GM21390 (cell line): ENCODE measurements around the gene GFPT2.
"Not testable (repeated sequence)": the region's sequence is repeated elsewhere in the genome, so short reads cannot be mapped to it uniquely, and the experiment has no call there.

Experiments
- ATAC-seq: cut with Tn5 transposase; IDR thresholded peaks from one replicate; pipeline ENCODE4 v1.9.1; 2021; ENCODE audit not compliant: unreplicated experiment

The GFPT2 gene

GRCh38 chr5:180311216-180311615 is 41.9 kb downstream of the GFPT2 start:
- ATAC-seq = no peak

DNA sequence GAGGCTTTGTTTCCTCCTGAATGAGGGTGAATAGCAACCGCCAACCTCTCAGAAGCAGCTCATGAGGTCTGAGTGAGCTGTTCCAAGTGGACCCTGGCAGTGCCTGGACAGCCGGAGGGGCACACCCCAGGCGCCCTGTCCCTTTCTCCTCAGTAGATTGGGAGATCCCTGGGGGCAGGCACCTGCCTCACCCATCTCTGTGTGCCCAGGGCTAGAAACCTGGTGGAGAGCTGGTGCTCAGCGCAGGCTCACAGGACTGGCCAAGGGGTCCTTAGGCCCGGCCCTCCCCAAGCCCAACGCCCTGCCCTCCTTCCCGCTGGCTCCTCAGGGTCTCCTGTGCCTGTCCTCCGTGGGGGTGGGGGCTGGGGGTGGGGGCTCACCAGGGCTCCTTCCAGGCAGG is 46.3 kb downstream of the GFPT2 start:
- ATAC-seq = no peak

DNA sequence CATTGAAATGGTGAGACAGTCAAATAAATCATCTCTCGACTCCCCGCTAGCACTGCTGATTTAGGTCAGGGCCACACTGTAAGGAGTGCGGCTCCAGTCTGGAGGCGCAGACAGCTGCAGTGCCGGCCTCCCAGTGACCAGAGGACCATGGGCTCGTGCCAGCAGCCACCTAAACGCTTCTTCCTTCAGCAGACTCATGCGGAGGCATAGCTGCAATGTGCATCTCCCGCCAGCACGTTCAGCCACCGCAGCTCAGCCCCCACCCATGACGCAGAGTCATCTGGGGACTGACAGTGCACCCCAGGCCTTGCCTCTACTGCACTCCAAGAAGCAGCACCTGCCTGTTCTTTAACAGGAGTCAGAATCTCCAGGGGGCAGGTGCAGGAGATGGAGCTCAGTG is 47.7 kb downstream of the GFPT2 start:
- no peak for ATAC-seq

DNA sequence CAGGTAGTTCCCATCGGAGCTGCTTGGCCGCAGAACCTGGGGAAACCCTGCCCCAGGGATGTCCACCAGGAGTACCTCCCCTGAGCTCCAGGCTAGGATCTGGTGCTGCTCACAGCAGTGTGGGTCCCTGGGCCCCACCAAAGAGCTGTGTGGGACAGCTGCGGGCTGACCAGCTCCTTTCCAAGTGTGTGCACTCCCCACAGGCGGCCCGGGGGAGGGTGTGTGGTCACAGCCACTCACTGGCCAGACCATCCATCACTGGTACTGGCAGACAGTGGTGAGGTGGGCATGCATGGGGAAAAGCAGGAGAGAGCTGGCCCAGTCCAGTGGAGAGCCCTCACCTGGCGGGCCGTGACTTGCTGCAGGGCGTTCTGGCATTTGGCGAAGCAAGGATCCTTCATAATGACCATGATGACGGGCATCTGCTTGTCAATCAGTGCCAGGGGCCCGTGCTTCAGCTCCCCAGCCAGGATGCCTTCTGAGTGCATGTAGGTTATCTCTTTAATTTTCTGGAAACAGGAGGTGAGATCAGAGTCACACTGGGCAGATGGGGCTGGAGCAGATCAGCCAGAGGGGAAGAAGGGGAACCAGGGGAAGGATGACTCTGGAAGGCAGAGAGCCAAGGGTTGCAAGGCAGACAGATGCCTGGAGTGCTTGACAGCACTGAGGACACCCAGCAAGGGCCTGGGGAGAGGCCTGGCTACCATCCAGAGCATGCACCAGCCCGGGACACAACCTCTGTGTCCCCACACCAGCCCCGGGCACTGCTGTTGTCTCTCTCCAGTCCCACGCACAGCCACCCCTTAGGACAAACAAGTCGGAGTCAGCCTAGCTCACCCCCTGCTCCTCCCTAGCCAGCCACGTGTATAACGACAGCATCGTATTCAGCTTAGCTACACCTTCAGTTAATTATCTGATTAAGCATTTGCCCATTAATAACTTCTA is 48.4 kb downstream of the GFPT2 start:
- no peak for ATAC-seq

GRCh38 chr5:180304016-180304292 is 49.2 kb downstream of the GFPT2 start:
- ATAC-seq = no peak

DNA sequence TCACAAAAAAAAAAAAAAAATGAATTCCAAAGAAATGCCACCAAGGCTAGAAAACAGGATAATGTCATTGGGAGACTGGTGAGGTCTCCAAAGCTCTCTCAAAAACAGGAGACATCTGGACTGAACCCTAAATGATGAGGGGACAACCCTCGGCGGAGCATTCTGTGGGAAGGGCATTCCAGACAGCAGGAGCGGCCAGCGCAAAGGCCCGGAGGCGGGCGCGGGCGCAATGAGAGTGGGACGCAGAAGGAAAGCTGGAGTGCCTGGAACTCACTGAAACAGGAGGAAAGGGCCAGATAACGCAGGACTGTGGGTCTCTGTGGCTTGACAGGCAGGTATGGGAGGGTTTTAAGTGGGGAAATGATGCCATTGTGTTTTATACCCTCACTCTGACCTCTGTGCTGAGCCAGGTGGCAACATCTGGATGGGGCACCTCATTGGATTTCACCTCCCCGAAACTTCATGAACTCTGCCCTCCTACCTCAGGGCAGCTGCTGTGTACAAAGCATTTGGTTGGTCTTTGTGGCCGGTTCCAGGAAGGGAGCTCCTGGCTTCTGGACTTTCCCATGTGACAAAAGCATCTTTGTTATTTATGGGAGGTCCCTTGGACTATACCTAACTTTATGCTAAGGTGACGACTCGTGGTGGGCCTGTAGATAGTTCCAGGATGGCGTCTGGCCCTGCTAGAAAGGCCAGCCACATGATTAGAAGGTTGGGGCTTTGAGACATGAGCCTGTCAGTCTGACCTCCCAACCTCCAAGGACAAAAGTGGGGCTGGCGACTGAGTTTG is 49.7 kb downstream of the GFPT2 start:
- ATAC-seq = no peak

- ATAC-seq = no peak
These were observed 50.9 kb downstream of the GFPT2 start for GRCh38 chr5:180302256-180302655.

DNA sequence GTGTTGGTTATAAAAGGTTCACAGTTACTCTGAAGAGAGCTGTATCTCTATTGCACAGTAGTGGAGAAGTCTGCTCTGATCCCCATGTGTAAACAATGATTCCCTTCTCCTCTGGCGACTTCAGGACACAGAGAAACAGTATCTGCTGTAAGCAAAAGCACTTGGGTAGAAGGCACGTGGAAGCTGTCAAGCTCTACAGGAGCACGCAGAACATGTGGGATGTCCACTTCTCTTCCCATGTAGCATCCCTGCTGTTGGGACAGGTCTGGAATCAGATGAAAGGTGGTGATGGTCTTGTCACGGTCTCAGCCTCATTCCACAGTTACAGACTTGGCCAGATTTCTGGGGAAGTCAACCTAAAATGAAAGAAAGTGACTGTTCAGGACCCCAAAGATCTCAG is 51.9 kb downstream of the GFPT2 start:
- ATAC-seq = no peak

GRCh38 chr5:180299526-180299925 is 53.6 kb downstream of the GFPT2 start:
- ATAC-seq = no peak

- not testable (repeated sequence) for ATAC-seq
These were observed 54.1 kb downstream of the GFPT2 start for GRCh38 chr5:180299014-180299413.

- no peak for ATAC-seq
These were observed 55.4 kb downstream of the GFPT2 start for GRCh38 chr5:180297587-180298282.

DNA sequence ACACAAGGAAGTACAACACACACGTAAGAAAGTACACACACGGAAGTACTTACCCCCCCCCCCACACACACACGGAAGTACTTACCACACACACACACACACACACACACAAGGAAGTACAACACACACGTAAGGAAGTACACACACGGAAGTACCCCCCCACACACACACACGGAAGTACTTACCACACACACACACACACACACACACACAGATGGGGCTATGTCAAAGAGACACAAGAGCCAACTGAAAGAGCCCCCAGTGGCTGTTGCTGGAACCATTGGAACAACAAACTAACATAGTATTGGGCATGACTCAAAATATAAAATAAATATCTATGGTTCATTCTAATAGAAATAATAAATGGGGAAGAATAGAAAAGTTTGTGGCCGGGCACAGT is 56.4 kb downstream of the GFPT2 start:
- ATAC-seq = no peak

DNA sequence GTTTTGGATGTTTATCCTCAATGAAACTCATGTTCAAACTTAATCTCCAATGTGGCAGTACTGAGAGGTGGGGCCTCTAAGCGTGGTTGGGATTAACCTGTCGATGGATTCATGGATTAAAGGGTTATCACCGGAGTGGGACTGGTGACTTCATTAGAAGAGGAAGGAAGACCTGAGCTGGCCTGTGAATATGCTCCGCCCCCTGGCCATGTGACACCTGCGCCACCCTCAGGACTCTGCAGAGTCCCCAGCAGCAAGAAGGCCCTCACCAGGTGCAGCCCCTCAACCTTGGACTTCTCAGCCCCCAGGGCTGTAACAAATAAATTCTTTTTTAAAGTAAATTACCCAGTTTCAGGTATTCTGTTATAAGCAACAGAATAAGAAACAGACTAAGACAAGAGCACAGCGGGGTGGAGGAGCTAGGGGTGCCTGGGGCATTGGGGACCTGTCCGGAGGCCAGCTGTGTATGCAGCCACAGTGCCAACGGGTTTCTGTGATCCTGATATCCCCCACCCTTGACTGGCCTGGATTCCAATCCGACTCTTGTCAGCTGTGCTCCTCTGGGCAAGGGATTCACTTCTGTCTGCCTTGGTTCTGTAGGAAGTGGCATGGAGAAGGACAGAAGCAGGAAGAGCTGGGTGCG is 58.1 kb downstream of the GFPT2 start:
- no peak for ATAC-seq

- ATAC-seq = no peak
These were observed 58.7 kb downstream of the GFPT2 start for GRCh38 chr5:180294411-180294810.

- ATAC-seq = peak; percentile 83
These were observed 60.9 kb downstream of the GFPT2 start, which contains the start of gene MAPK9 for GRCh38 chr5:180291943-180292831. MAPK9 (minus strand) TSS chr5:180292083; CDS start chr5:180280561, 11,522 bp downstream.

DNA sequence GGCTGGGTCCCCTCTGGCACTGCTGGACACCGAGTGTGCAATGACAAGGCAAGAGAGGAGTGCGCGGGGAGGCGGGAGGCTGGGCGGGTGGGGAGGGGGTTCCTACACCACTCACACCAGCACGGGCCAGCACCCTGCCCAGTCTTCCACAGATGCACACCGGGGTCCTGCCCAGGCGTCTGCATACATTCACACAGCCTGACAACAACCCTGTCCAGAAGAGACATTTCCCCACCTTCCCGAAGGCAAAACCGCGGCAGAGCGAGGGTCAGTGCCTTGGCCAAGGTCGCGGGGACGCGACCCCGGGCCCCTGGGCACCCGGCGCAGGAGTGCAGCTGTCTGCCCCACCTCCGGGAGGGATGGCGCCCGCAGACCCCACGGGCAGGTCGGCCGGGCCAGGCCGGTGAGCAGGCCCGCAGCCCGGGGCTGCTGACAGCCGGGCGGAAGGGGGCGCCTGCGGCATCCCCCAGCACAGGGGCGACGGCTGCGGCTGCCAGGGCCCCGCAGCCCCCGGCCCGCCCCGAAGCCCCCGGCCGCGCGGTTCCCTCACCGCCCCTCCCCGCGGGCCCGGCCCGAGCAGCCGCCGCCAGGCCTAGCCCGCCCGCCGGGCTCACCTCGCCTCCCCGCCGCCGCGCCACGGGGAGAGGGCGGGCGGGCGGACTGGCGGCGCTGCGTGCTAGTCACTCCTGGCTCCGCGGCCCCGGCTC is 61.7 kb downstream of the GFPT2 start:
- peak; percentile 34 for ATAC-seq

- no peak for ATAC-seq
These were observed 62.4 kb downstream of the GFPT2 start for GRCh38 chr5:180290568-180291233.

- no peak for ATAC-seq
These were observed 63.2 kb downstream of the GFPT2 start for GRCh38 chr5:180289966-180290365.

DNA sequence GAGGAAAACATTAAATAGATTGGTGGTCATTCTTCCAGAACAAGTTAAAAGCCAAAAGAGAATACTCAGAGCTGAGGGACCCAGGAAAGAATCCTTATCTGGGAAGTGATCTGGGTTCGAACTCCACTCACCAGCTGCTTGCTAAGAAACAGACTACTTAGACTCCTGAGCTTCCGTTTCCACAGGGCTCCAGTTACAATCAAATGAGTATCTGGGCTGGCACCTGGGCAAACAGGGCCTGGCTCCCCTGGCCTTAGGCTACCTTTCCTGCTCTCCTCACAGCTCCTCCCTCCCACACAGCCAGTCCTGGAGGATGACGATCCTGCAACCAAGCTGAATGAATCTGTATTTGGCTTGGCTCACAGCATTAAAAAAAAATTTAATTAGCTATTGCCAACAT is 63.7 kb downstream of the GFPT2 start:
- ATAC-seq = no peak
